GM23338 (cell line): ENCODE measurements around the gene PNPLA2.

ENCODE experiments used
- CTCF ChIP-seq, 2 experiments: fragments of 200-600 bp in 1 of 2; sonication (generic) in 1 of 2; conservative IDR thresholded peaks; 2 replicates each; pipeline versions ENCODE4 v1.5.1 to v1.6.1; 2016 to 2017; ENCODE audit warnings: antibody characterized with exemption in 2 of 2, low read depth in 2 of 2, mild to moderate bottlenecking in 2 of 2, moderate library complexity in 1 of 2
- EZH2 ChIP-seq: fragments of 200-600 bp; sonication (generic); IDR thresholded peaks from one replicate; pipeline ENCODE4 v1.8.0; 2017; ENCODE audit warnings: antibody characterized with exemption, mild to moderate bottlenecking, low read depth; ENCODE audit not compliant: unreplicated experiment
- REST ChIP-seq: IDR thresholded peaks from one replicate; pipeline ENCODE4 v1.6.1; 2018; ENCODE audit warnings: antibody characterized with exemption; ENCODE audit not compliant: unreplicated experiment
- ZNF462 ChIP-seq: fragments of 250-450 bp; sonication (Bioruptor Pico); IDR thresholded peaks from 2 replicates; pipeline ENCODE4 v1.5.0; 2020; ENCODE audit warnings: mild to moderate bottlenecking, moderate library complexity

- TF ChIP-seq CTCF (conservative IDR thresholded peaks at IDR 0.05; ENCODE audit: low read depth in 2 of 2), result no peak
- TF ChIP-seq REST, result no peak
- TF ChIP-seq EZH2, result no peak
- TF ChIP-seq ZNF462, result no peak
Observed at GRCh38 chr11:862081-862661, 43.5 kb downstream of the PNPLA2 start.
